HG03095 (cell line): Measurements from ENCODE around the gene SRD5A3.
A peak's percentile ranks its signal among the peaks of the same experiment; 100 is the strongest.

Source experiments
- ATAC-seq: cut with Tn5 transposase; IDR thresholded peaks from one replicate; pipeline ENCODE4 v1.9.1; 2021; ENCODE audit warnings: moderate library complexity; ENCODE audit not compliant: unreplicated experiment

Gene SRD5A3

DNA sequence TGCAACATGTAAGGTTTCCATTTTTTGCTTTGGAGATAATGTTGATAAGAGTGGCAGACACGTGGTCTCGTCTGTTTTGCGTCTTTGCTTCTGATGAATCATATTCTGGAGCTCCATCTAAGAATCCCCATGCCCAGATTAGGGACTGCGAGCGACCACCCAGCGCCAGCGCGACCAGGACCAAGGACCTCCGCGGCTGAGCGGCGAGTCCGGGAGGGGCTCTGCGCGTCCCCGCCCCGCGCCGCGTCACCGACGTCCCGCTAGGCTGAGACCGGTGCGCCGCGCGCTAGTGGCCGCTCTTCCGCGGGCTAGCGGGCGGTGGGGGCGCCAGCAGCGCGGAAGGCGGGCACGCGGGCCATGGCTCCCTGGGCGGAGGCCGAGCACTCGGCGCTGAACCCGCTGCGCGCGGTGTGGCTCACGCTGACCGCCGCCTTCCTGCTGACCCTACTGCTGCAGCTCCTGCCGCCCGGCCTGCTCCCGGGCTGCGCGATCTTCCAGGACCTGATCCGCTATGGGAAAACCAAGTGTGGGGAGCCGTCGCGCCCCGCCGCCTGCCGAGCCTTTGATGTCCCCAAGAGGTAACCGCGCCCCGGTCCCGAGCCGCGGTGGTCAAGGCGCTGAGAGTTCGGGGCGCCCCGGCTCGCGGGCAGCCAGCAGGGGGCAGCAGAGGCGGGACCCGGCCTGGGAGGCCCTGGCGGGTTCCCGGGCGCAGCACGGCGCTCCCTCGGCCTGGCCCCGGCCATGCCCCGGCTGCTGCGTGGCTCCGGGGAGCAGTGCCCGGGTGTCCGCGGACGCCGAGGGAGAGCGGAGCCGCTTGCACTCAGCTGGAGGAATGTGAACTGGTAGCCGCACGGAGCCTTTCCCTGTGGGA, at the start of gene SRD5A3:
TSS of gene SRD5A3 (plus strand) at position 263 of the 871 bp plus-strand sequence. CDS start at position 358, 95 bp downstream.
- ATAC-seq, result peak; percentile 93

GRCh38 chr4:55297346-55297745, 48.7 kb upstream of the SRD5A3 start:
- ATAC-seq, result no peak

DNA sequence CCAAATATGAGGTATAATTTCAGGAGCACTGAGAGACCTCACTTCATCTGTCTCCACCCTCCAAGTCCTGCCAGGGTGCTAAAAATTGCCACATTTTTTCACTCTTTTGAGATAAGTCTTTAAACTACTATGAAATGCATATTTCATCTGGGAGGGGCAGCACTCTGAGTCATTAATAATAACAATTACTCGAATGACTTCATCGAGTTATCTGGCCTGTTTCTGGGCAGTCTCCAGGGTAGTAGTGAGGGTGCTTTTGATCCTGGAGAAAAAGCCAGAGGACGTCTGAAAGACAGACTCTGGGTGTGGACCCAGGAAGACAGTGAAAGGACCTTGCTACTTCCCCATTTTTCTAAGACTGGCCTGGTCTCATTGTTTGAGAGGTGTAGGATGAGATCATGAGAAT, 42.3 kb upstream of the SRD5A3 start:
- no peak for ATAC-seq

- ATAC-seq, result no peak
Measured at GRCh38 chr4:55304303-55304702, 41.7 kb upstream of the SRD5A3 start.

DNA sequence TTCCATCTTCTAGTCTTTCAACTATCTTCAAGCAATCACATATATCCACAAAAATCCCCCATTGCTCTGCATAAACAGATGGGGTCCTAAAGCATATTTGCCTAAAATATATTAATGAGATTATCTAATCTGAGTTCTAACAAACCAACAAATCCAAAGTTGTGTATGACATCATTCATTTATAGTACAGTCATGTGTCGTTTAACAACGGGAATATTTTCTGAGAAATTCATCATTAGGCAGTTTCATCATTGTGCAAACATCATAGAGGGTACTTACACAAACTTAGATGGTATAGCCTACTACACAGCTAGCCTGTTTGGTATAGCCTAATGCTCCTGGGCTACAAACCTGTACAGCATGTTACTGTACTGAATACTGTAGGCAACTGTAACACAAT, 38.0 kb upstream of the SRD5A3 start:
- ATAC-seq, result no peak

DNA sequence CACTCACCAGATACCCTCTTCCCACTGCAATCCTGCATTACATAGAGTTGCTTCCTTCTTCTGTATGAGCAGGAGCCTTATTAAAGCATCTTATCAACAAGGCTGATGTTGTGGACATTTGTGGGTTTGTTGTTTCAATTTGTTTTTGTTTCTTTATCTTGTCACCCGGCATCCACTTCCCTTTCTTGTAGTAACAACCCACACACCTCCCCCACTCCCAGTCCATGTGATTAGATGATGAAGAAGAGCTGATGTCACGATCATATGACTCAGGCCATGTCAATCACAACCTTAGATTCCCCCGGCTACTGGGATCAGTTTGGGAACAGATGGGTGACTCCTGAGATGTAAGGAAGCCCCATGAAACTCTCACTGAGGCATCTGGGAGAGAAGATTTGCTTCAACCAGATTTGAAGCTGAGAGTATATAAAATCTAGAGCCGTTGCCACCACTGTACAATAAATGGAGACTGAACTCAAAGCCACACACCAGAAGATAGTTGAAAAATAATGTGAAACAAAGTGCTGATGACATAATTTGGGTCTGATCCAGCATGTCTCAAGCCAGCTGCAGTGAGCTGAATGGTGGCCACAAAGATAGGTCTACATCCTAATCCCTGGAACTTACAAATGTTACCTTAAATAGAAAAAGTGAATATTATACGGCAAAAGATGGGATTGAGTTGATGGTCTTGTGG, 34.1 kb upstream of the SRD5A3 start:
- ATAC-seq, result no peak

DNA sequence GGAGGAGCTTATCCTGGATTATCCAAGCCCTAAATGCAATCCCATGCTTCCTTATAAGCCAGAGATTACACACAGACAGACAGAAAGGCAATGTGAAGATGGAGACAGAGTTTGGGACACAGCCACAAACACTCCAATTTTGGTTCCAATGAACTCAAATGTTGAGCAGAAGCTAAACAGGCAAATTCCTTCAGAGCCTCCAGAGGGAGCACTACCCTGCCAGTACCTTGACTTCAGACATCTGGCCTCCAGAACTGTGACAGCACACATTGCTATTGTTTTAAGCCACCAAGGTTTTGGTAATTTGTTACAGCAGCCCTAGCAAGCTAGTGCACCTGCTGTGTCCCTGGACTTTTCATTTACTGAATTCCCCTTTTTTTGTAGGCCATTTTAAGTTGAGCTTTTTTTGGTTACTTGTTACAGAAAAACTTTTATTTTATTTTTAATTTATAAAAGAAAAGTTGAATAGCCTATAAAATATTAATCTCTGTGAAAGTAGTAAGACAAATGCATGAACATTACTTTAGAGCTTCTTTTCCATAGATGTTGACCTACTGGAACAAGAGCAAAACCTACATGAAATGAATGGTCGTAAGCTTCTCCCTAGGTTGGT, 33.4 kb upstream of the SRD5A3 start:
- ATAC-seq, result peak; percentile 50

- no peak for ATAC-seq
Measured at GRCh38 chr4:55314141-55314820, 31.8 kb upstream of the SRD5A3 start.

- ATAC-seq, result no peak
Measured at GRCh38 chr4:55318175-55319129, 27.6 kb upstream of the SRD5A3 start.

GRCh38 chr4:55321707-55322264, 24.3 kb upstream of the SRD5A3 start:
- ATAC-seq, result no peak

GRCh38 chr4:55323375-55323774, 22.7 kb upstream of the SRD5A3 start:
- no peak for ATAC-seq

DNA sequence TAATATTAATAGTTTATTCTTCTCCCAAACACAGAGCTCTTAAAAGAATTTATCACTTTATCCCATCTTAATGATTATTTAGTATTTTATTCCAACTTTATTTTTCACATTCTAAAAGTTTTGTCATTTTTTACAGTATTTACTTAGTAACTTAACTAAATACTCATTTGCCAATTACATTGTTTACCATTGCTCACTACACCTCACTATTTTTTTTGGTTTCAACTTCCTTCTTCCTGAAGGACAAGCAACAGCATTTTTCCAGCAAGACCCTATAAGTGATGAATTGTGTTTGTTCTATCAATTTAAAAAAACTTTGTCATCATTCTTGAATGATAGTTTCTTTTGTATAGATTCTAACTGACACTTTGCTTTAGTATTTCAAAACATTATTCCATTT, 19.4 kb upstream of the SRD5A3 start:
- ATAC-seq, result no peak

DNA sequence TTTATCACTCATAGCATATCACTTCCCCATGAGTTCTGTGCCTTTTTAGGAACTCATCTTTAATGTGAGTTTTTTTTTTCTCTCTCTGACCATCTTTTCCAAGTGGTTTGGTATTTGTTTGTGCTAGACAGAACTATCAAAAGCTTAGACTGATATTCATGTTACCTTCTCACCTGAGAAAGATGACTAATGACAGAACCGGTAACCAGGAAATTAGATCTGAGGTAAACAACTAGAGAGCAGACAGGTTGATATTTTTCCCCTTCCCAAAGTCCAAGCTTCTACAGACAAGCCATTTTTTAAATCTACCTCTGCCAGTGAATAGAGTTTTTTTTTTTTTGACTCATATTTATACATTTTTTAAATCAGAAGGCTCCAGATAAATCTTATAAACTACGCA, 17.0 kb upstream of the SRD5A3 start:
- ATAC-seq, result no peak

- no peak for ATAC-seq
Measured at GRCh38 chr4:55330241-55330640, 15.8 kb upstream of the SRD5A3 start.

DNA sequence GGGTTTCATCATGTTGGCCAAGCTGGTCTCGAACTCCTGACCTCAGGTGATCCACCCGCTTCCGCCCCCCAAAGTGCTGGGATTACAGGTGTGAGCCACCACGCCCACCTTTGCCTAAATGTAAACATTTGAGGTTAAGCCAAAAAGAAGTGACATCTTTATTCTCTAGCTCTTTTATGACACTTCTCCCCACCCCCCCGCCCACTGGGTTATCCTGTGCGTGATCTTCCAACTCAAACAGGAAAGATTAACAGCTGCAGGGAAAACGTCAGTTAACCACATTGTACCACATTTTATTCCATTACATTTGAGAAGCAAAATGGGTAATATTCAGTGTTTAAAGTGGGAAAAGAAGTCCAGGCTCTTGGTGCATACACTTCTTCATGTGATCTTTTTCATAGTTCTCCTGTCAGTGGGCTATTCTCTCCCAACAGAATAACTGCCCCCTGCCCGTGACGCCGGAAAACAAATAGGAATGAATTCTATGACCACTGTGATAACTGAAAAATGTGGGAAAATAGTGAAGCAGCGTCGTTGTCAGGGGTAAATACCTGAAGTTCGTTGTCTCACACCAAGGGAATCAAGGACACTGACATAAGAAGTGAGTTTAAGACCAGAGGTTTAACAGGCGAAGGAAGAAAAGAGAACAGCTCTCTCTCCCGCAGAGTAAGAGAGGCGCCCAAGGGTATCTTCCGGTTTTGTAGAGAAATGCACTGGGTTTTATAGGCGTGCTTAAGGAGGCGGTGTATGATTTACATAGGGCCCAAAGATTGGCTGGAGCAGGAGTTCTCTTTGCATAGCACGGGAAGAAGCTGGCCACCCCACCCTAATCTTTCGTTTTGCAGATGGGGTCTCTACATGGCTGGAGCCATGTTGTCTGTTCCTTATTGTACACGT, 9.7 kb upstream of the SRD5A3 start:
- ATAC-seq, result no peak

GRCh38 chr4:55337944-55338343, 8.1 kb upstream of the SRD5A3 start:
- ATAC-seq, result no peak

DNA sequence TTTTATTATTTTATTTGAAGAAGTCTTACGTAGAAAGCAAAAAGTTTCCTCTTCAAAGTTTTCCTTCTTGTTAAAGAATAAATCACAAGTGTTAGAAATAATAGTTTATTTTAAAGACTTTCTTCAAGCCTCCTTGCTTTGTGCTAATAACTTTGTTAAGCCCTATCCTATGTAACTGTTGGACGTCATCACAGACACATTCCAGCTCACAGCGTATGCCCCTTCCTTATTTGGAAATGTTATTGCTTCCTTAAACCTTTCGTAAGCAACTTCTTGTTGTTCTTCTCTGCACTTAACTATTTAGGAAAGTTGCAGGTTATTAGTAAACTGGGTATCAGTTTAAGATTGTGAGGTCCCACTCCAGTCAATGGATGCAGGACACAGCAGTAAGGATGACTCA, 7.6 kb upstream of the SRD5A3 start:
- ATAC-seq, result no peak

DNA sequence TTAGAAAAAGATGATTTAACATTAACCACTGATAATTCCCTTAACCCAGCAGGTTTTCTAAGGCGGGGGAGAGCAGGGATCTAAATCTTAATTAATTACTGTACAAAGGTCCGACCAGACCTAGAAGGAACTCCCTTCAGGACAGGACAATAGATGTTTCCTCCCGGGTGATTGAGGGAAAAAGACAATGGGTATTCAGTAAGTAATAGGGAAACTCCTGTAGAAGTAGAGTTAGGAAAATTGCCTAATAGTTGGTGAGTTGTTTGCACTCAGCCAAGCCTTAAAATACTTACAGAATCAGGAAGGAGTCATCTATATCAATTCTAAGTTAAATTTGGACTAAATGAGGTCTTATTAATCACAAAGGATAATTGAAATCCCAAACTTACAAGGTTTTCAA, 5.8 kb upstream of the SRD5A3 start:
- ATAC-seq, result no peak

GRCh38 chr4:55343887-55344286, 2.2 kb upstream of the SRD5A3 start:
- no peak for ATAC-seq
